OCI-M1 (cell line): Measurements from ENCODE around the gene CDC20.

ENCODE experiments used
- DNase-seq: peaks from one replicate; lab custom pipeline; 2025; lab: John Stamatoyannopoulos, UW

Gene CDC20

GRCh38 chr1:43329995-43330751 is 28.6 kb upstream of the CDC20 start:
- DNase-seq = peak; percentile 95

GRCh38 chr1:43331688-43332087 is 27.1 kb upstream of the CDC20 start:
- DNase-seq = no peak

- DNase-seq = no peak
Observed at GRCh38 chr1:43334453-43335205, 24.2 kb upstream of the CDC20 start.

GRCh38 chr1:43337588-43337987 is 21.2 kb upstream of the CDC20 start, which contains the start of gene MPL:
Gene MPL, plus strand, starts transcription at chr1:43337818. Its CDS starts 31 bp downstream, at chr1:43337849.
- DNase-seq = no peak

GRCh38 chr1:43338001-43338400 is 20.8 kb upstream of the CDC20 start:
- no peak for DNase-seq

- no peak for DNase-seq
Observed at GRCh38 chr1:43339584-43340232, 19.1 kb upstream of the CDC20 start.

DNA sequence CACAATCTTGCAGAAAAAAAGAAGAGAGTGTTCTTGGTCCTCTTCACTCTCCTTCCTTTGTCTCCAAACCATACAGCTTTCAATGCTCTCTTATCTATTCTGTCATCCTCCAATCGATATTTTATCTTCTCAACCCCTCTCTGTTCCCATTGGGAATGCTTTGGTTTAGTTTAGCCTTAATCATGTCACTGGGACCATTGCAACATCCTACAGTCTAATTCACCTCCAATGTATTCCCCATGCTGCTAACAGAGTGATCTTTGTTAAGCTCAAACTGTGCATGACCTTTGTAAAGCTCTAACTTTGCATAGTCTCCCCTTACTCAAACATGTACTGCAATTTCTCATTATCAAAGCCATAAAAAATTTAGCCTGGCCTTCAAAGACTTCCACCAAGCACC is 18.2 kb upstream of the CDC20 start:
- no peak for DNase-seq

DNA sequence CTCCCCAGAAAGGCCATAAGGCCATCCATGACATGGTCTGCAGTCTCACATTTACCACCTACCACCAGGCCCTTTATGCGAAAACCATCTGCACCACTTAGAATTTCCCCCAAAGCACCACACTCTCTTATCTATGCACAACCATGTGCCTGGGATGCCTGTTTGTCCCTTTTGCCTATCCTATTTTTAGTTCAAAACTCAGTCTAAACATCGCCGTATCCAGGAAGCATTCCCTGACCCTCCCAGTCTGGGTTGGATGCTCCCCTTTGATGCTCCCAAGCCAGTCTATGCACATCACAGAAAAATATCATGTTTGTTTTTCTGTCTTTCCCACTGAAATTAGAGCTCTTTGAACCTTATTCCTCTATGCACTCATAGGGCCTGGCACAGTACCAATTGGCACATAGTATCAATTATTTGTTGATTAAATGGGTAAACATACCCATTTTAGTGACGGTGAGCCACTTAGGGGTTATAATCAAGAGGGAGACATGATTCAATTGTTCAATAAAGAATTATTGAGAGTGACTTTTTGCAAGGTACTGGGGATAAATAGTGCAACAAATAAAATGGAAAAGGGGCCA is 14.4 kb upstream of the CDC20 start:
- peak; percentile 38 for DNase-seq

GRCh38 chr1:43345120-43345519 is 13.7 kb upstream of the CDC20 start:
- DNase-seq = peak; percentile 70

DNA sequence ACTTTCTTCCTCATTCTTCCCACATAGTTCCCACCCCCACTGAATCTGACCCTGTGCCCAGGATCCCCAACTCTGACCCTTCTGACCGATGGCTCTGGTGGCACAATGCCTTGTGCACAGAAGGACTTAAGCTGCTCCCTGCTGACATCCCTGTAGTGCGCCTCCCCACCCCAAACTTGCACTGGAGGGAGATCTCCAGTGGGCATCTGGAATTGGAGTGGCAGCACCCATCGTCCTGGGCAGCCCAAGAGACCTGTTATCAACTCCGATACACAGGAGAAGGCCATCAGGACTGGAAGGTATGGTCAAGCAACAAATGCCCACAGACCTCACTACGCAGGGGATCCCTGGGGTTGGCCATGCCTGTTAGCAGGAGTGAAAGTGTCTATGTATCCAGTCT is 12.1 kb upstream of the CDC20 start:
- DNase-seq = no peak

DNA sequence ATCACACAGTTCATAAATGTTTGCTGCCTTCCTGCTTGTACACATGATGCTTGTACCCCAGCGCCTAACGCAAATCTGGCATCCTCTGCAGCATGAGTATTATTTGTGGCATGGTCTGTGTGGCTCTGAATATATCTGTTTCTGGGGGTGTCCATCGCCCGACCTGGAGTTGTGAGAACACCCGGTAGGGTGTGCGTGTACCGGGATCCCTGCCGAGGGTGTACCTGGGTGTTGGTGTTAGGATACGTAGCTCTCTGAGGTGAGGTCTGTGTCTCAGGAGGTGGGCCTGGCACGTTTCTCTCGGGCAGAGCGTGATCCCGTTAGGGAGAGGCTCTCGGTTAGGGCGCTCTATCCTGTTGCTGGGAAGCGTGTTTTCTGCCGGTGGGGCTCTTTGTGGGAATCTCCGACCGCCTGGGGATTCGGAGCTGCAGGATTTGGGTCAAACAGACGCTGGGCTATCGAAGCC is 10.4 kb upstream of the CDC20 start:
- no peak for DNase-seq

DNA sequence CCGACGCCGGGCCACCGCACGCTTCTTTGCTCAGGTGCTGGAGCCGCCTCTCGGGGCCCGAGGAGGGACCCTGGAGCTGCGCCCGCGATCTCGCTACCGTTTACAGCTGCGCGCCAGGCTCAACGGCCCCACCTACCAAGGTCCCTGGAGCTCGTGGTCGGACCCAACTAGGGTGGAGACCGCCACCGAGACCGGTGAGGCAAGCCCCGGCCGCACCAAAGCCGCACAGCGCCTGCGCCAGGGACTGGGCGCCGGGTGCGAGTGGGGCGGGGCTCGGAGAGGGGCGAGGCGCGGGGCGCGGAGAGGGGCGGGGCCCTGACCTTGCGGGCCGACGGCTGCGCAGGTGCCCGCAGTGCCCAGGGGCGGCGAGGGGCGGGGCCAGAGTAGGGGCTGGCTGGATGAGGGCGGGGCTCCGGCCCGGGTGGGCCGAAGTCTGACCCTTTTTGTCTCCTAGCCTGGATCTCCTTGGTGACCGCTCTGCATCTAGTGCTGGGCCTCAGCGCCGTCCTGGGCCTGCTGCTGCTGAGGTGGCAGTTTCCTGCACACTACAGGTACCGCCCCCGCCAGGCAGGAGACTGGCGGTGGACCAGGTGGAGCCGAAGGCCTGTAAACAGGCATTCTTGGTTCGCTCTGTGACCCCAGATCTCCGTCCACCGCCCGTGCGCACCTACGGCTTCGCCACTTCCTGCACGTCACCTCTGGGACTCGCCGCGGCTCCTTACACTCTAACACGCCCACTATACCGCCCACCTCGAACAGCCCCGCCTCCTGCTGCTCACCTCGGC is 9.8 kb upstream of the CDC20 start:
- no peak for DNase-seq

DNA sequence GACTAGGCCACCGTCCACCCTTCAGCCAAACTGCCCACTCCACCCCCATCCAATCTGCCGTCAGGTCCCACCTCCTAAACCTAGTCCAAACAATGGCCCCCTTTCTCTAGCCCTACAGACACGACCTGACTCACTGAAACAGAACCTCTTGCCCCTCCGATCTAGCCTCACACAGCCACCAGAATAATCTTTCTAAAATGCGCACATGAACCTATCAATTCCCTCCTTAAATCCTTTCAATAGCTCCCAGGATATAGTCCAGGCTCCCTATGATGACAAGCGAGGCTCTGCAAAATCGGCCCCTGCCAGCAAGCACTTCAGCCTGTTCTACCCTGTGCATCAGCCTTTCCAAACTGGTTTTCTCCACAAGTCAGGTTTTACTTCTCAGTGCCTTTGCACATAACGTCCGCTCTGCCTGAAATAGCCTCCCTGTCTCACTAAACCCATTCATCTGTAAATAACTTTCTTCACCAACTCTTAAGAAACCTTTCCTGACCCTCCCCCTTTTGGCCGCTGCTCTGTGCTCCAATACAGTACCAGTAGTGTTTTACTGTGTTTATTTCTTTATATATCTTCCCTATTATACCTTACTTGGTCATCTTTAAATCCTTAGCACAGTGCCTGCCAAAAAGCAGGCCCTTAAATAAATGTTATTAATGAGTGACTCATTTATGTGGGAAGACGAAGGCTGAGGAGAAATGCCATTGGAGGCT is 9.0 kb upstream of the CDC20 start:
- DNase-seq = no peak

DNA sequence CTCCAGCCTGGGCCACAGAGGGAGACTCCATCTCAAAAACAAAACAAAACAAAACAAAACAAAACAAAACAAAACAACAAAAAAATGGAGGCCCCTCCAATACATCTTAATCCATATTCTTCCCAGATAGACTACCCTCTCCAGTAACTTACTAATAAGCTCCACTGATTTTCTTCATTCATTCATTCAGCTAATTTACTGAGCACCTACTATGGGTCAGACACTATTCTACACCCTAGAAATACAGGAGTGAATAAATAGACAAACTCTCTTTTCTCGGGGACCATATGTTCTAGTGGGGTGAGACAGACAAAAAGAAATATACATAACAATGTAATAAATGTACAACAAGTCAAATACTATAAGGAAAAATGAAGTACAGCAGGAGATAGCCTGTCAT is 7.8 kb upstream of the CDC20 start:
- DNase-seq = no peak

DNA sequence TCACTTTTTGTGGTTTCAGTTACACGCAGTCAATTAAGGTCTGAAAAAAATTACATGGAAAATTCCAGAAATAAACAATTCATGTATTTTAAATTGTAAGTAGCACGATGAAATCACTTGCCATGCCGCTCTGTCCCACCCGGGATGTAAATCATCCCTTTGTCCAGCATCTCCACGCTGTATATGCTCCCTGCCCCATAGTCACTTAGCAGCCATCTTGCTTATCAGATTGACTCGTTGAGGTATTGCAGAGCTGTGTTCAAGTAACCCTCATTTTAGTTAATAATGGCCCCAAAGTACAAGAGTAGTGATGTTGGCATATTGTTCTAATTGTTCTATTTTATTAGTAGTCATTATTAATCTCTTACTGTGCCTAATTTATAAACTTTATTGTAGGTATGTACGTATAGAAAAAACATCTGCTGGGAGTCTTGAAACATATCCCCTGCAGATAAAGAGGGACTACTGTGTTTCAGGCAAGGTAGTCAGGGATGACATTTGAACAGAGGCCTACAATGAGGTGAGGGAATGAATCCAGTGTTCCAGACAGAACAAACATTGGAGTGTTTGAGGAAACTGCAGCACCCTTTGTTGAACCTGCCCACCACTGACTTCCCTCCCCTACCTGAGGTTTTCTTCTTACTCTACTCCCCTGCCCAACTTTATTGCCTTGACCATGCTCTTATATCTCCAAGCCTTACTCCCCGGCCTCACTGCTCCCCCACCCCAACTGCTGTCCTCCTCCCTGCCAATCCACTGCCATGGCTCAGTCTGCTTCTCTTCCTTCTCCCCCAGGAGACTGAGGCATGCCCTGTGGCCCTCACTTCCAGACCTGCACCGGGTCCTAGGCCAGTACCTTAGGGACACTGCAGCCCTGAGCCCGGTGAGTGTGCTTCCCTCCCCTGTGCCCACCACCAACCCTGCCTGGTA is 7.1 kb upstream of the CDC20 start:
- DNase-seq = no peak

DNA sequence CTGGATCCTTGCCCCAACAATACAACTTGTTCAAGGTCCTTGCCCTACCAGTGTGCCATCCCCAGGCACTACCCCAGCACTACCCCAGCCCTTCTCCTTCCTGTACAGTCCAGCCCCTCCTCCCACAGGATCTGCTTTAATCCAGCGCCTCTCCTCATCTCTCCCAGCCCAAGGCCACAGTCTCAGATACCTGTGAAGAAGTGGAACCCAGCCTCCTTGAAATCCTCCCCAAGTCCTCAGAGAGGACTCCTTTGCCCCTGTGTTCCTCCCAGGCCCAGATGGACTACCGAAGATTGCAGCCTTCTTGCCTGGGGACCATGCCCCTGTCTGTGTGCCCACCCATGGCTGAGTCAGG is 6.5 kb upstream of the CDC20 start:
- DNase-seq = no peak

DNA sequence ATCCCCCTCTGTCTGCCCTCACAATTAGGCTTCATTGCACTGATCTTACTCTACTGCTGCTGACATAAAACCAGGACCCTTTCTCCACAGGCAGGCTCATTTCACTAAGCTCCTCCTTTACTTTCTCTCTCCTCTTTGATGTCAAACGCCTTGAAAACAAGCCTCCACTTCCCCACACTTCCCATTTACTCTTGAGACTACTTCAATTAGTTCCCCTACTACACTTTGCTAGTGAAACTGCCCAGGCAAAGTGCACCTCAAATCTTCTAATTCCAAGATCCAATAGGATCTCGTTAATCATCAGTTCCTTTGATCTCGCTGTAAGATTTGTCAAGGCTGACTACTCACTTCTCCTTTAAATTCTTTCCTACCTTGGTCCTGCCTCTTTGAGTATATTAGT is 5.9 kb upstream of the CDC20 start:
- no peak for DNase-seq

GRCh38 chr1:43354471-43354870 is 4.3 kb upstream of the CDC20 start:
- DNase-seq = no peak

DNA sequence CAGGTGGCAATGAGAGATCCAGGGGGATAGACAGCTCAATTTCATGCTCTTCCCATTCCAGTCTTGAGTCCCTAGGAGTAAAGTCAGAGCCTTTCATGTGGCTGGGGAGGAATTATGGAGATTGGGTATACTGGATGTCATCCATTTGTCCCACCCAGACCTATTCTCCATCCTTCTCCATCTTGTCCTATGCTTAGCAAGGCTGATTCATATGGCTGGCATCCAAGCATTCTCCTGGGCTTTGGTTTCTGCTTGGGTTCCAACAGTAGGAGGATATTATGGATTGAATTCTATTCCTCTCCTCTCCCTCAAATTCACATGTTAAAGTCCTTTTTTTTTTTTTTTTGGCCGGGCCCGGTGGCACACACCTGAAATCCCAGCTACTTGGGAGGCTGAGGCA is 3.8 kb upstream of the CDC20 start:
- no peak for DNase-seq

DNA sequence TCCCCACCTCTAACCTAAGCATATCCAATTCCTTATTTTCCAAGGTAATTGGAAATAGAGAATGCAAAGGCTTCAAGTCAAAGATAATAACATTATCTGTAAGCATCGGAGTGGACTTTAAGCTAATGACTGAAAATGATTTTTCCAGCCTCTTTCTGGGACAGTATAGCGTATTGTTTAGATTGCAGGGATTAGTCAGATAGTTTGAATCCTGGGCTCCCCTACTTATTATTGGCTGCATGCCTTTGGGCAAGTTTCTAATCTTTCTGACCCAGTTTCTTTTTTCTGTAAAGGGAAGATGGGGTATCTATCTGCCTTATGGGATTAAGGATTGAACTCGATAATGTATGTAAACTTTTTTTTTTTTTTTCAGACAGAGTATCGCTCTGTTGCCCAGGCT is 1.5 kb upstream of the CDC20 start:
- no peak for DNase-seq
